Endothelial cell of umbilical vein (primary cell): ENCODE measurements around the gene FOXD3. TPM values are rescaled to one million over a fixed set of nuclear protein-coding genes. Genes with fewer than 3 reads are reported as not detected.

Experiments
- BruUV-seq: library from RNA; stranded (reverse); fragments of 400-500 nt; replicated peaks from 2 replicates; lab custom pipeline; 2021; lab: Mats Ljungman, UMichigan
- CTCF ChIA-PET: fragments of 300-600, 350-600 bp; sonication (Branson Sonifier 250); formaldehyde crosslinking; loops from one replicate; lab custom pipeline; 2021; ENCODE audit warnings: antibody characterized with exemption, inconsistent platforms; lab: Charles Lee
- POLR2A ChIA-PET: fragments of 300-600, 350-600 bp; sonication (Branson Sonifier 250); formaldehyde crosslinking; loops from one replicate; lab custom pipeline; 2021; ENCODE audit warnings: antibody characterized with exemption, inconsistent platforms; lab: Charles Lee
- DNase-seq: peaks from one replicate; pipeline ENCODE4 v3.0.0-alpha.2; 2011; ENCODE audit warnings: low read depth, low spot score
- FAIRE-seq: peaks from 2 replicates; lab custom pipeline; 2011; peaks lifted over from hg19 to GRCh38; lab: Jason Lieb, UNC
- H2AFZ ChIP-seq: 2 replicates; pipeline ENCODE4 v1.6.0; 2012; ENCODE audit warnings: low read depth, low read length, control low read depth, inconsistent platforms
- H3K27ac ChIP-seq: 2 replicates; pipeline ENCODE4 v1.5.1; 2011; ENCODE audit warnings: low read depth, mild to moderate bottlenecking, control low read depth, low read length, moderate library complexity; ENCODE audit not compliant: insufficient read depth
- H3K27me3 ChIP-seq, 2 experiments: 2 replicates each; pipeline versions ENCODE4 v1.6.0 to v1.6.1; 2011; ENCODE audit warnings: low read length in 2 of 2, mixed read lengths in 1 of 2; ENCODE audit not compliant: control insufficient read depth in 2 of 2, insufficient read depth in 2 of 2
- H3K36me3 ChIP-seq, 2 experiments: 2 replicates in 1 of 2; 3 replicates in 1 of 2; pipeline ENCODE4 v1.5.1; 2011; ENCODE audit warnings: low read length in 2 of 2, mild to moderate bottlenecking in 1 of 2, moderate library complexity in 1 of 2; ENCODE audit not compliant: control insufficient read depth in 2 of 2, insufficient read depth in 2 of 2; ENCODE audit errors: extremely low read depth in 1 of 2
- H3K4me1 ChIP-seq: 3 replicates; pipeline ENCODE4 v1.5.1; 2011; ENCODE audit warnings: mild to moderate bottlenecking, low read length; ENCODE audit not compliant: control insufficient read depth, insufficient read depth; ENCODE audit errors: extremely low read depth
- H3K4me2 ChIP-seq: 2 replicates; pipeline ENCODE4 v1.6.1; 2011; ENCODE audit warnings: low read length, control low read depth, mixed read lengths; ENCODE audit not compliant: insufficient read depth
- H3K4me3 ChIP-seq, 3 experiments: fragments of 200-600 bp in 1 of 3; sonication (generic), shearing (Covaris generic) in 1 of 3; replicated peaks in 1 of 3; 2 replicates each; pipeline ENCODE4 v1.5.1; 2011 to 2016; ENCODE audit warnings: control low read depth in 3 of 3, low read length in 3 of 3, mild to moderate bottlenecking in 2 of 3, inconsistent platforms in 1 of 3, low read depth in 1 of 3, moderate library complexity in 1 of 3; ENCODE audit not compliant: insufficient read depth in 1 of 3
- H3K79me2 ChIP-seq: 2 replicates; pipeline ENCODE4 v1.6.0; 2012; ENCODE audit warnings: low read length, inconsistent platforms; ENCODE audit not compliant: control insufficient read depth, insufficient read depth
- H3K9ac ChIP-seq: replicated peaks from 2 replicates; pipeline ENCODE3; 2011; ENCODE audit warnings: low read length, control low read depth; ENCODE audit not compliant: insufficient read depth; ENCODE audit errors: extremely low read depth
- H3K9me1 ChIP-seq: replicated peaks from 3 replicates; pipeline ENCODE4 v1.6.0; 2011; ENCODE audit warnings: mild to moderate bottlenecking, low read length; ENCODE audit not compliant: control insufficient read depth, insufficient read depth; ENCODE audit errors: extremely low read depth
- H3K9me3 ChIP-seq: replicated peaks from 2 replicates; pipeline ENCODE4 v1.5.1; 2012; ENCODE audit warnings: low read length, inconsistent platforms; ENCODE audit not compliant: control insufficient read depth, insufficient read depth
- H4K20me1 ChIP-seq: replicated peaks from 2 replicates; pipeline ENCODE3; 2011; ENCODE audit warnings: mild to moderate bottlenecking, low read length; ENCODE audit not compliant: control insufficient read depth, insufficient read depth; ENCODE audit errors: extremely low read depth
- CTCF ChIP-seq, 2 donors: IDR thresholded peaks; 1 replicate in 1 of 2; 2 replicates in 1 of 2; pipeline ENCODE4 v1.5.1; 2011; ENCODE audit warnings: low read length in 2 of 2, mild to moderate bottlenecking in 2 of 2, moderate library complexity in 2 of 2, control low read depth in 1 of 2, inconsistent platforms in 1 of 2, low read depth in 1 of 2; ENCODE audit not compliant: insufficient read depth in 1 of 2; ENCODE audit errors: extremely low read depth in 1 of 2
- EZH2 ChIP-seq: IDR thresholded peaks from 2 replicates; pipeline ENCODE4 v1.6.1; 2012; ENCODE audit warnings: borderline replicate concordance, low read depth, mild to moderate bottlenecking, moderate library complexity, low read length, inconsistent platforms; ENCODE audit not compliant: severe bottlenecking
- FOS ChIP-seq: IDR thresholded peaks from 2 replicates; pipeline ENCODE4 v1.6.1; 2011; ENCODE audit warnings: mild to moderate bottlenecking, low read length, moderate library complexity, borderline replicate concordance; ENCODE audit not compliant: insufficient read depth
- GATA2 ChIP-seq: IDR thresholded peaks from 2 replicates; pipeline ENCODE4 v1.7.0; 2011; ENCODE audit warnings: low read depth, mild to moderate bottlenecking, moderate library complexity, mixed read lengths, low read length; ENCODE audit not compliant: insufficient read length, insufficient read depth
- JUN ChIP-seq: IDR thresholded peaks from 2 replicates; pipeline ENCODE4 v1.6.1; 2011; ENCODE audit warnings: borderline replicate concordance, low read depth; ENCODE audit not compliant: insufficient read length, insufficient read depth
- MAX ChIP-seq: IDR thresholded peaks from 2 replicates; pipeline ENCODE4 v1.6.1; 2011; ENCODE audit not compliant: insufficient read depth, insufficient read length
- MYC ChIP-seq: IDR thresholded peaks from one replicate; pipeline ENCODE4 v1.6.1; 2011; ENCODE audit warnings: mild to moderate bottlenecking, low read depth, low read length
- POLR2A ChIP-seq: IDR thresholded peaks from 2 replicates; pipeline ENCODE4 v1.6.1; 2012; ENCODE audit warnings: low read depth, mild to moderate bottlenecking, control low read depth, low read length
- POLR2AphosphoS5 ChIP-seq: IDR thresholded peaks from 2 replicates; pipeline ENCODE4 v1.6.1; 2012; ENCODE audit warnings: low read depth, mild to moderate bottlenecking, control low read depth, low read length, moderate library complexity; ENCODE audit not compliant: insufficient read depth
- dilution Hi-C: fragments of 300-500 bp; cut with MboI; formaldehyde crosslinking; loops from one replicate; pipeline ENCODE4 v1.15.0; 2019; ENCODE audit warnings: low sequenced_read_pairs; ENCODE audit not compliant: extremely low pct_ligation_motif_present
- intact Hi-C: fragments of 100-400 bp; cut with micrococcal nuclease; formaldehyde crosslinking; loops from one replicate; pipeline ENCODE4 v1.10.0; 2022
- polyA plus RNA-seq, 4 experiments: library from polyadenylated mRNA; depleted of rRNA in 3 of 4; stranded (reverse) in 3 of 4; unstranded in 1 of 4; fragments of >200 nt; gene quantifications; 2 replicates each; pipeline versions ENCODE4 v1.2.1 to v1.2.3, GENCODE V29; 2011 to 2012; ENCODE audit warnings: missing spikeins in 1 of 4
- total RNA-seq: library from RNA; stranded (reverse); gene quantifications from 2 replicates; pipeline ENCODE4 v1.2.3, GENCODE V29; 2021

FOXD3 gene
- total and polyA plus RNA-seq, 2 donors (not counting 3 experiments of a cell fraction or from before 2014, with no cell fraction given): not detected

GRCh38 chr1:63324779-63325119, 2.4 kb downstream of the FOXD3 start:
- no peak overlapping the region for H3K27ac ChIP-seq
- H3K9ac ChIP-seq: no peak overlapping the region
- H3K79me2 ChIP-seq: no peaks in the 10 kb centered on the region
- H3K9me1 ChIP-seq: no peaks in the 10 kb centered on the region
- CTCF ChIA-PET: interaction anchor here (3.0 kb wide), 1 partner anchor 11 kb away, joined by 12 read pairs; no protein-coding TSS in a partner anchor
- peaks cover 78 to 100% of the 10 kb centered on the region in 2 experiments for H3K27me3 ChIP-seq
- no peak for DNase-seq
- no peaks in the 10 kb centered on the region for H3K9me3 ChIP-seq
- H3K4me1 ChIP-seq: no peaks in the 10 kb centered on the region
- no TSS peak for BruUV-seq
- no peak overlapping the region for H3K4me3 ChIP-seq
- no peaks in the 10 kb centered on the region for H3K36me3 ChIP-seq
- peaks cover 9% of the 10 kb centered on the region for H4K20me1 ChIP-seq
- intact Hi-C loops (loop anchor here (5.0 kb wide), 1 partner anchor 923 kb away; no protein-coding TSS in a partner anchor), dilution Hi-C loops (no loop called here)
- TF ChIP-seq MAX: no peak
- TF ChIP-seq MYC: no peak
- no peak for TF ChIP-seq GATA2
- TF ChIP-seq EZH2: no peak
- TF ChIP-seq CTCF (IDR thresholded peaks at IDR 0.05; ENCODE audit: extremely low read depth in 1 of 2, insufficient read depth in 1 of 2, low read depth in 1 of 2, low read length in 2 of 2): no peak
- TF ChIP-seq POLR2AphosphoS5: no peak
- no peak for TF ChIP-seq POLR2A
- TF ChIP-seq JUN: no peak
- TF ChIP-seq FOS: no peak
- no peak overlapping the region for H2AFZ ChIP-seq
- FAIRE-seq: no peak
- POLR2A ChIA-PET: no interaction called here
- H3K4me2 ChIP-seq: no peak overlapping the region
